ENCODE results near the gene ARMC2.

The ARMC2 gene

GRCh38 chr6:109001291-109001894 is 153.2 kb downstream of the ARMC2 start:
- peaks cover 39% of the 10 kb centered on the region for H3K36me3 ChIP-seq

GRCh38 chr6:109002051-109002697 is 154.0 kb downstream of the ARMC2 start:
- no peak overlapping the region for H3K4me3 ChIP-seq (ENCODE audit: low read depth in 1 of 2, low read length in 1 of 2)
- peaks cover 38% of the 10 kb centered on the region for H3K36me3 ChIP-seq
- no peaks in the 10 kb centered on the region for H3K9me3 ChIP-seq
- H3K27me3 ChIP-seq = no peaks in the 10 kb centered on the region
- TF ChIP-seq CTCF (IDR thresholded peaks at IDR 0.05) = no peak
- peaks cover 0 to 7% of the 10 kb centered on the region in 2 experiments for H3K4me1 ChIP-seq (ENCODE audit: control insufficient read depth in 1 of 2, insufficient read depth in 1 of 2, low read depth in 1 of 2, low read length in 1 of 2)
- no peak overlapping the region for H3K27ac ChIP-seq

More at GRCh38 chr6:109001291-109001894, 153.2 kb downstream of the ARMC2 start:
- Histone ChIP-seq H3K4me1 (ENCODE audit: control insufficient read depth in 1 of 2, insufficient read depth in 1 of 2, low read depth in 1 of 2, low read length in 1 of 2) (no peaks in the 10 kb centered on the region), H3K27me3 (no peaks in the 10 kb centered on the region), H3K4me3 (ENCODE audit: low read depth in 1 of 2, low read length in 1 of 2) (no peak overlapping the region), H3K27ac (no peak overlapping the region), H3K9me3 (no peaks in the 10 kb centered on the region)
- TF ChIP-seq CTCF (IDR thresholded peaks at IDR 0.05) = no peak

- H3K36me3 ChIP-seq = peaks cover 31% of the 10 kb centered on the region
- no peak overlapping the region for H3K4me3 ChIP-seq (ENCODE audit: low read depth in 1 of 2, low read length in 1 of 2)
- H3K27me3 ChIP-seq = no peaks in the 10 kb centered on the region
- H3K27ac ChIP-seq = no peak overlapping the region
- H3K4me1 ChIP-seq (ENCODE audit: control insufficient read depth in 1 of 2, insufficient read depth in 1 of 2, low read depth in 1 of 2, low read length in 1 of 2) = peaks cover 5 to 14% of the 10 kb centered on the region in 2 experiments
- TF ChIP-seq CTCF (IDR thresholded peaks at IDR 0.05) = no peak
- H3K9me3 ChIP-seq = no peaks in the 10 kb centered on the region
These were observed 154.7 kb downstream of the ARMC2 start for GRCh38 chr6:109002882-109003281.

- Histone ChIP-seq H3K4me1 (ENCODE audit: control insufficient read depth in 1 of 2, insufficient read depth in 1 of 2, low read depth in 1 of 2, low read length in 1 of 2) (peaks cover 23 to 25% of the 10 kb centered on the region in 2 experiments), H3K4me3 (ENCODE audit: low read depth in 1 of 2, low read length in 1 of 2) (no peak overlapping the region), H3K9me3 (no peaks in the 10 kb centered on the region), H3K27ac (no peak overlapping the region), H3K36me3 (no peaks in the 10 kb centered on the region), H3K27me3 (no peaks in the 10 kb centered on the region)
- no peak for TF ChIP-seq CTCF (IDR thresholded peaks at IDR 0.05)
These were observed 158.6 kb downstream of the ARMC2 start for GRCh38 chr6:109006818-109007217.

GRCh38 chr6:109007521-109007920 is 159.3 kb downstream of the ARMC2 start:
- peak overlapping the region in 1 of 2 experiments; percentile 13 for H3K4me3 ChIP-seq (ENCODE audit: low read depth in 1 of 2, low read length in 1 of 2)
- H3K36me3 ChIP-seq = no peaks in the 10 kb centered on the region
- H3K9me3 ChIP-seq = no peaks in the 10 kb centered on the region
- TF ChIP-seq CTCF (IDR thresholded peaks at IDR 0.05) = no peak
- no peaks in the 10 kb centered on the region for H3K27me3 ChIP-seq
- peaks cover 23 to 25% of the 10 kb centered on the region in 2 experiments for H3K4me1 ChIP-seq (ENCODE audit: control insufficient read depth in 1 of 2, insufficient read depth in 1 of 2, low read depth in 1 of 2, low read length in 1 of 2)
- no peak overlapping the region for H3K27ac ChIP-seq
